GM12878 (cell line): ENCODE results near the gene GRIK5. TPM values are rescaled to one million over a fixed set of nuclear protein-coding genes. Genes with fewer than 3 reads are reported as not detected.
A peak's percentile ranks its signal among the peaks of the same experiment; 100 is the strongest.

Source experiments
- ATF7 ChIP-seq: fragments of 450-650 bp; IDR thresholded peaks from 2 replicates; pipeline ENCODE4 v1.6.1; 2016; ENCODE audit warnings: low read depth, mild to moderate bottlenecking
- CBFB ChIP-seq: IDR thresholded peaks from 2 replicates; pipeline ENCODE4 v1.6.1; 2016; ENCODE audit warnings: antibody characterized with exemption, low read depth
- ELK1 ChIP-seq: IDR thresholded peaks from 2 replicates; pipeline ENCODE4 v1.6.1; 2012; ENCODE audit warnings: low read depth, low read length, improper control_type of control experiment
- ESRRA ChIP-seq: IDR thresholded peaks from 2 replicates; pipeline ENCODE4 v1.6.1; 2012; ENCODE audit warnings: mild to moderate bottlenecking, low read length, improper control_type of control experiment
- FOXM1 ChIP-seq: IDR thresholded peaks from 2 replicates; pipeline ENCODE4 v1.6.1; 2012; ENCODE audit warnings: low read depth, mild to moderate bottlenecking, inconsistent platforms, low read length, moderate library complexity
- GABPA ChIP-seq: IDR thresholded peaks from 2 replicates; pipeline ENCODE4 v1.6.1; 2014; ENCODE audit warnings: antibody characterized with exemption, low read depth, mild to moderate bottlenecking, inconsistent platforms
- HDAC2 ChIP-seq: fragments of 200-600 bp; sonication (generic); IDR thresholded peaks from 2 replicates; pipeline ENCODE4 v1.6.1; 2017
- IKZF1 ChIP-seq: fragments of 450-650 bp; conservative IDR thresholded peaks from 2 replicates; pipeline ENCODE4 v1.6.1; 2017; ENCODE audit warnings: antibody characterized with exemption, mild to moderate bottlenecking
- LARP7 ChIP-seq: fragments of 450-650 bp; IDR thresholded peaks from 2 replicates; pipeline ENCODE4 v1.6.1; 2017; ENCODE audit warnings: mild to moderate bottlenecking
- MEF2A ChIP-seq: IDR thresholded peaks from 2 replicates; pipeline ENCODE4 v1.6.1; 2011; ENCODE audit warnings: low read depth, mild to moderate bottlenecking, low read length, moderate library complexity; ENCODE audit not compliant: insufficient read depth
- MTA2 ChIP-seq: fragments of 450-650 bp; IDR thresholded peaks from 2 replicates; pipeline ENCODE4 v1.6.1; 2016; ENCODE audit warnings: low read depth, mild to moderate bottlenecking, moderate library complexity
- MYB ChIP-seq: fragments of 150-350 bp; IDR thresholded peaks from 2 replicates; pipeline ENCODE4 v1.6.1; 2014; ENCODE audit warnings: mild to moderate bottlenecking, low read depth, low read length, borderline replicate concordance
- NBN ChIP-seq: fragments of 450-650 bp; IDR thresholded peaks from 2 replicates; pipeline ENCODE4 v1.6.1; 2016
- NFIC ChIP-seq: IDR thresholded peaks from 2 replicates; pipeline ENCODE4 v1.6.1; 2012; ENCODE audit warnings: low read depth, mild to moderate bottlenecking, inconsistent platforms, low read length, moderate library complexity
- NFXL1 ChIP-seq: fragments of 450-650 bp; IDR thresholded peaks from 2 replicates; pipeline ENCODE4 v1.6.1; 2017; ENCODE audit warnings: antibody characterized with exemption, mild to moderate bottlenecking, borderline replicate concordance
- NR2C2 ChIP-seq: IDR thresholded peaks from 2 replicates; pipeline ENCODE4 v1.6.1; 2011; ENCODE audit warnings: borderline replicate concordance, low read depth; ENCODE audit not compliant: control insufficient read depth, insufficient read length
- POLR2A ChIP-seq: IDR thresholded peaks from 2 replicates; pipeline ENCODE4 v1.6.1; 2011; ENCODE audit warnings: low read depth, mild to moderate bottlenecking, low read length
- RUNX3 ChIP-seq: IDR thresholded peaks from 2 replicates; pipeline ENCODE4 v1.6.1; 2012; ENCODE audit warnings: low read length, inconsistent platforms
- SREBF2 ChIP-seq: IDR thresholded peaks from 2 replicates; pipeline ENCODE4 v1.6.1; 2012; ENCODE audit warnings: mild to moderate bottlenecking, low read length
- TBL1XR1 ChIP-seq: IDR thresholded peaks from 2 replicates; pipeline ENCODE4 v1.6.1; 2012; ENCODE audit warnings: low read depth, low read length, improper control_type of control experiment
- TCF3 ChIP-seq: IDR thresholded peaks from 2 replicates; pipeline ENCODE4 v1.6.1; 2012; ENCODE audit warnings: low read depth, mild to moderate bottlenecking, low read length, borderline replicate concordance; ENCODE audit not compliant: insufficient read depth
- ZBTB11 ChIP-seq: fragments of 450-650 bp; formaldehyde crosslinking; IDR thresholded peaks from 2 replicates; pipeline ENCODE4 v1.5.0; 2022; ENCODE audit warnings: mild to moderate bottlenecking, missing genetic modification characterization
- ZNF207 ChIP-seq: fragments of 450-650 bp; IDR thresholded peaks from 2 replicates; pipeline ENCODE4 v1.6.1; 2014; ENCODE audit warnings: antibody characterized with exemption, mild to moderate bottlenecking, borderline replicate concordance
- ZNF592 ChIP-seq: fragments of 450-650 bp; IDR thresholded peaks from 2 replicates; pipeline ENCODE4 v1.6.1; 2017; ENCODE audit warnings: mild to moderate bottlenecking, moderate library complexity
- polyA plus RNA-seq, 11 experiments: library from polyadenylated mRNA; depleted of rRNA in 4 of 11; unstranded in 6 of 11; stranded (reverse) in 5 of 11; fragments of >200 nt; fragmentation: Nextera tagmentation in 4 of 11; fragmentation: Illumina TruSeq in 1 of 11; extraction: Ambion mirVana in 4 of 11; extraction: Trizol in 1 of 11; gene quantifications; 1 replicate in 1 of 11; 2 replicates in 10 of 11; pipeline versions ENCODE4 v1.2.1 to v1.2.3, GENCODE V29; 2011 to 2016; ENCODE audit warnings: inconsistent platforms in 2 of 11, missing spikeins in 2 of 11, low read depth in 1 of 11
- total RNA-seq, 4 experiments: library from RNA; depleted of rRNA in 3 of 4; stranded (reverse); fragments of >200 nt in 3 of 4; fragmentation: Illumina TruSeq in 1 of 4; extraction: Trizol in 1 of 4; gene quantifications; 2 replicates each; pipeline versions ENCODE4 v1.2.1 to v1.2.3, GENCODE V29; 2013 to 2021

Gene GRIK5
- total and polyA plus RNA-seq, 10 of the 15 experiments (the other 5 are each of a cell fraction or from before 2014, with no cell fraction given): 0.03 to 0.23 (median 0.07) TPM; not detected in 3

GRCh38 chr19:42108527-42109389 is 38.8 kb upstream of the GRIK5 start (continued):
- TF ChIP-seq ESRRA (no peak), TCF3 (no peak), ATF7 (no peak), IKZF1 (0 out of 2 replicates have a peak, but pooled peaks have one; percentile 19), RUNX3 (peak; percentile 24; the same call in 1 of the 2 replicates), SREBF2 (no peak), FOXM1 (peak; percentile 69; the same call in 1 of the 2 replicates), NFIC (no peak), ZNF207 (0 out of 2 replicates have a peak, but pooled peaks have one; percentile 48), MEF2A (0 out of 2 replicates have a peak, but pooled peaks have one; percentile 30), TBL1XR1 (no peak), ZNF592 (peak; percentile 93), POLR2A (no peak), NFXL1 (no peak), HDAC2 (no peak), GABPA (no peak), ZBTB11 (CRISPR knock-in tag) (no peak), NR2C2 (no peak), MTA2 (no peak), LARP7 (0 out of 2 replicates have a peak, but pooled peaks have one; percentile 22), MYB (no peak), CBFB (no peak), ELK1 (no peak), NBN (peak; percentile 86)
